Measurements from ENCODE around the gene LIMCH1. TPM values are rescaled to one million over a fixed set of nuclear protein-coding genes. Genes with fewer than 3 reads are reported as not detected.

Gene LIMCH1
- total RNA-seq, 8 experiments from 2014 or later, result 42.1 to 385 (median 64.6) TPM

DNA sequence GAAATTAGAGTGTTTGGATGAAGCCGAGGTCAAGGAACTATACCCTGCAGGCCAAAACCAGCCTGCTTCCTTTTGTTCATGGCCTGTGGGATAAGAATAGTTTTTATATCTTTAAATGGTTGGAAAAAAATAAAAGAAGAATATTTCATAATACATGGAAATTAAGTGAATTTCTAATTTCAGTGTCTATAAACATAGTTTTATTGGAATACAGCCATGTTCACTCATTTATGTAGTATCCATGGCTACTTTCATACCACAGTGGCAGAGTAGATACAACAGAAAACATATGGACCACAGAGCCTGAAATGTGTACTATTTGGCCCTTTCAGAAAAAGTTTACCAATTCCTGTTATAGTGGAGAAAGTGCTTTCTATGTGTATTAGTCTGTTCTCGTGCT, 13.6 kb downstream of the LIMCH1 start:
- Histone ChIP-seq H3K4me3 (no peak overlapping the region), H3K27ac (no peak overlapping the region), H3K4me1 (replicated peaks in 1 of 2) (peaks cover 2 to 6% of the 10 kb centered on the region in 2 donors)
- peak in 1 of 8 experiments; percentile 38 for ATAC-seq (replicated peaks in 6 of 8)
- in situ Hi-C loops (cut with MboI; ENCODE audit: low pct_unique_long_range_greater_than_20kb in 2 of 9, low sequenced_read_pairs in 9 of 9, unreplicated experiment in 9 of 9), result no loop called here
- 0 to 100% (median 94%) methylated on average over 1 to 2 of the region's 2 CpGs for WGBS, 10 experiments

GRCh38 chr4:41554905-41555304, 16.9 kb downstream of the LIMCH1 start:
- H3K4me3 ChIP-seq, result no peak overlapping the region
- peaks cover 2 to 6% of the 10 kb centered on the region in 2 donors for H3K4me1 ChIP-seq (replicated peaks in 1 of 2)
- 40 to 100% (median 81%) methylated on average over 1 to 4 of the region's 4 CpGs; no CpG with 5 or more reads in 2 of the 10 experiments for WGBS, 10 experiments
- in situ Hi-C loops (cut with MboI; ENCODE audit: low pct_unique_long_range_greater_than_20kb in 2 of 9, low sequenced_read_pairs in 9 of 9, unreplicated experiment in 9 of 9), result no loop called here
- H3K27ac ChIP-seq, result no peak overlapping the region
- ATAC-seq (replicated peaks in 6 of 8), result peak in 1 of 8 experiments; percentile 57

- no peak overlapping the region for H3K27ac ChIP-seq
- H3K4me1 ChIP-seq (replicated peaks in 1 of 2), result peaks cover 8 to 18% of the 10 kb centered on the region in 2 donors
- WGBS, 10 experiments, result 67 to 100% (median 75%) methylated on average over 1 of the region's 1 CpG; no CpG with 5 or more reads in 5 of the 10 experiments
- ATAC-seq (replicated peaks in 6 of 8), result no peak
- H3K4me3 ChIP-seq, result no peak overlapping the region
- in situ Hi-C loops (cut with MboI; ENCODE audit: low pct_unique_long_range_greater_than_20kb in 2 of 9, low sequenced_read_pairs in 9 of 9, unreplicated experiment in 9 of 9), result no loop called here
Observed at GRCh38 chr4:41556526-41556925, 18.6 kb downstream of the LIMCH1 start.

DNA sequence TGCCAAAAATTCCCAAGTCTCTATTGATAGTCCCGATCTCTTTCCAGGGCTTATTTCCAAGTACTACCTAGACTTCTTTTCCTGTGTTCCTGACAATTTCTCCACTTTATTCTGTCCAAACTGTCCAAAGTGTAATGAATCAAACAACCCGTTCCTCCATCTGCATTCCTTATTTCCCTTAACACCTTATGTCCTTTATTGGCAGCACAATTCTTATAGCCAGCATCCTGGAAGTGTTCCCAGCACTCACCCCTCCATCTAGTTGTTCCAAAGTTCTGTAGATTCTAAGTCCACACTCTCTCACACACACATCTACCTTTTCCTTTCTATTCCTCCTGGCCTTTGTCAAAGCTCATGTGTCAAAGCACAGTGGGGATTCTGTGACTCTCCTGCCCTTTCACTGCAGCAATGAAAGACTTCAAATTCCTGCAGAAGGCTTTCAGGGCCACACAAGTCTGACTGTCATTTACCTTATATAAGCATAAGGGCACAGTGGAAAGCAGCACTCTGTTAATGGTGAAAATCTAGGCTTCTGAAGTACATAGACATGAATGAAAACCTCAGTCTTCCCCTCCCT, 22.1 kb downstream of the LIMCH1 start:
- no peak overlapping the region for H3K4me3 ChIP-seq
- 17 to 100% (median 82%) methylated on average over 1 to 2 of the region's 2 CpGs; no CpG with 5 or more reads in 1 of the 10 experiments for WGBS, 10 experiments
- in situ Hi-C loops (cut with MboI; ENCODE audit: low pct_unique_long_range_greater_than_20kb in 2 of 9, low sequenced_read_pairs in 9 of 9, unreplicated experiment in 9 of 9), result no loop called here
- peaks cover 18% of the 10 kb centered on the region in 2 donors for H3K4me1 ChIP-seq (replicated peaks in 1 of 2)
- no peak for ATAC-seq (replicated peaks in 6 of 8)
- no peak overlapping the region for H3K27ac ChIP-seq

DNA sequence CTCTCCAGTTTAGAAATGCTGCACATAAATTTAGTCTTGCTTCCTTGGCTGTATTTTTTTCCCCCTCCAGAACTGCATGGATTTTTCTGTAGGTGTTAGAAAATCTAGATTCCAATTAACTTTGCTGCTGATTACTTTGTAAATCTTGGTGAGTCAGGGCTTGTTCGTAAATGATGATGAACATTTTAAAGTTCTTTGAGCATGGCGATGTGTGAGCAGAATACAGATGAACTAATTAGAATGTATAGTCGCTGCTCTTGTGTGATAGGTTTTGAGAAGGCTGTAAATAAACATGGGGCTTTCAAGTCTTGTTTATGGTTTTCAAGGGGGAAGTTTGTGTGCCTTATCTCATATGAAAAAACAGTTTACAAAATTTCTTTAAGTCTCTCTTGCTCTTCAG, 23.3 kb downstream of the LIMCH1 start:
- H3K27ac ChIP-seq, result peak overlapping the region in 1 of 2 donors; percentile 30
- H3K4me1 ChIP-seq (replicated peaks in 1 of 2), result peaks cover 18% of the 10 kb centered on the region in 2 donors
- WGBS, 10 experiments, result 40 to 90% (median 76%) methylated on average over 2 to 3 of the region's 3 CpGs; no CpG with 5 or more reads in 1 of the 10 experiments
- H3K4me3 ChIP-seq, result no peak overlapping the region
- peak in 4 of 8 experiments; percentile 48 to 79 (median 69) for ATAC-seq (replicated peaks in 6 of 8)
- in situ Hi-C loops (cut with MboI; ENCODE audit: low pct_unique_long_range_greater_than_20kb in 2 of 9, low sequenced_read_pairs in 9 of 9, unreplicated experiment in 9 of 9), result no loop called here

DNA sequence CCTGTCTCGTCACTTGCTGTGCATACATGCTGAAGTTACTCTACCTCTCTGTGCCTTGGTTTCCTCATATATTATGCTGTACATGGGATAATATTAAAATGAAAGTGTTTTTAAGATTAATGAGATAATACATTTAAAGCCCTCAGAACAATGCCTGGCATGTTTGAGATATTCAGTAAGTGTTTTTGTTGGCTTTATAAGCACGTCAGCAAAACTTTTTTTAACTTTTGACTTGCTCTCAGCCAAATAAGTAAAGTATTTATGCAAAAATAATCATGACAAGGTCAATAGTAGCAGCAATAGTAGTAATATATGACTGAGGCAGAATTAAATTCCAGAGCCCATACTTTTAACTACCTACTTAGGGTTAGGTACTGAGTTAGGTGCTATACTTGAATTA, 29.2 kb downstream of the LIMCH1 start:
- H3K27ac ChIP-seq, result no peak overlapping the region
- no peak for ATAC-seq (replicated peaks in 6 of 8)
- no peak overlapping the region for H3K4me3 ChIP-seq
- in situ Hi-C loops (cut with MboI; ENCODE audit: low pct_unique_long_range_greater_than_20kb in 2 of 9, low sequenced_read_pairs in 9 of 9, unreplicated experiment in 9 of 9), result no loop called here
- WGBS, 10 experiments, result 33 to 100% (median 100%) methylated on average over 1 to 2 of the region's 2 CpGs; no CpG with 5 or more reads in 1 of the 10 experiments
- peaks cover 20 to 29% of the 10 kb centered on the region in 2 donors for H3K4me1 ChIP-seq (replicated peaks in 1 of 2)

- Histone ChIP-seq H3K27ac (no peak overlapping the region), H3K4me1 (replicated peaks in 1 of 2) (peaks cover 25 to 39% of the 10 kb centered on the region in 2 donors), H3K4me3 (no peak overlapping the region)
- no peak for ATAC-seq (replicated peaks in 6 of 8)
- in situ Hi-C loops (cut with MboI; ENCODE audit: low pct_unique_long_range_greater_than_20kb in 2 of 9, low sequenced_read_pairs in 9 of 9, unreplicated experiment in 9 of 9), result no loop called here
- 48 to 100% (median 93%) methylated on average over 1 to 5 of the region's 5 CpGs for WGBS, 10 experiments
Observed at GRCh38 chr4:41568363-41568762, 30.4 kb downstream of the LIMCH1 start.

GRCh38 chr4:41569961-41570360, 32.0 kb downstream of the LIMCH1 start:
- peak; percentile 40 to 84 (median 81) for ATAC-seq (replicated peaks in 6 of 8)
- H3K27ac ChIP-seq, result no peak overlapping the region
- peaks cover 32 to 51% of the 10 kb centered on the region in 2 donors for H3K4me1 ChIP-seq (replicated peaks in 1 of 2)
- in situ Hi-C loops (cut with MboI; ENCODE audit: low pct_unique_long_range_greater_than_20kb in 2 of 9, low sequenced_read_pairs in 9 of 9, unreplicated experiment in 9 of 9), result no loop called here
- 0 to 83% (median 63%) methylated on average over 1 to 4 of the region's 4 CpGs for WGBS, 10 experiments
- no peak overlapping the region for H3K4me3 ChIP-seq

- 100% methylated on average over 1 of the region's 1 CpG; no CpG with 5 or more reads in 6 of the 10 experiments for WGBS, 10 experiments
- Histone ChIP-seq H3K27ac (no peak overlapping the region), H3K4me3 (no peak overlapping the region), H3K4me1 (replicated peaks in 1 of 2) (peaks cover 32 to 54% of the 10 kb centered on the region in 2 donors)
- in situ Hi-C loops (cut with MboI; ENCODE audit: low pct_unique_long_range_greater_than_20kb in 2 of 9, low sequenced_read_pairs in 9 of 9, unreplicated experiment in 9 of 9), result no loop called here
- no peak for ATAC-seq (replicated peaks in 6 of 8)
Observed at GRCh38 chr4:41571422-41571821, 33.5 kb downstream of the LIMCH1 start.

DNA sequence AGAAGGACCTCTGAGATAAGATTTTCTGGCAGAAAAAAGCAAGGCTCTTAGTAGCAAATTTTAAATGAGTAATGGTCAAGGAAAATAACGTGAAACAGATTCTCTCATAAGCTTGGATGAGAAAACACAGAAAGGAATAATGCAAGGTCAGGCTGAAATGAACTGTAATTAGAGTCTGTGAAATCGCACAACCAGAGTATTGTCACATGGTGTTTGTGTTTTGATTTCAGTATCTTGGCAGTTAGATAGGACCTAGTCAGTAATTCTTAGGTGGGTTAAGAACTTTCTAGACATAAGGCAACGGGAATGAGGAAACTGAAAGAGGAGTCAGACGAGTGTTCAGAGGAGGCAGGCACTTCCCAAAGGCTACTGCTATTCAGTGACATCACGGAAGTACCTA, 34.6 kb downstream of the LIMCH1 start:
- Histone ChIP-seq H3K4me3 (no peak overlapping the region), H3K4me1 (replicated peaks in 1 of 2) (peaks cover 32 to 54% of the 10 kb centered on the region in 2 donors), H3K27ac (no peak overlapping the region)
- ATAC-seq (replicated peaks in 6 of 8), result peak in 1 of 8 experiments; percentile 7
- in situ Hi-C loops (cut with MboI; ENCODE audit: low pct_unique_long_range_greater_than_20kb in 2 of 9, low sequenced_read_pairs in 9 of 9, unreplicated experiment in 9 of 9), result no loop called here
- 14 to 96% (median 83%) methylated on average over 1 to 5 of the region's 5 CpGs for WGBS, 10 experiments

- ATAC-seq (replicated peaks in 6 of 8), result no peak
- Histone ChIP-seq H3K4me3 (no peak overlapping the region), H3K27ac (no peak overlapping the region), H3K4me1 (replicated peaks in 1 of 2) (peaks cover 32 to 54% of the 10 kb centered on the region in 2 donors)
- WGBS, 10 experiments, result 0 to 94% (median 67%) methylated on average over 1 to 2 of the region's 2 CpGs; no CpG with 5 or more reads in 1 of the 10 experiments
- in situ Hi-C loops (cut with MboI; ENCODE audit: low pct_unique_long_range_greater_than_20kb in 2 of 9, low sequenced_read_pairs in 9 of 9, unreplicated experiment in 9 of 9), result no loop called here
Observed at GRCh38 chr4:41572956-41573355, 35.0 kb downstream of the LIMCH1 start.

DNA sequence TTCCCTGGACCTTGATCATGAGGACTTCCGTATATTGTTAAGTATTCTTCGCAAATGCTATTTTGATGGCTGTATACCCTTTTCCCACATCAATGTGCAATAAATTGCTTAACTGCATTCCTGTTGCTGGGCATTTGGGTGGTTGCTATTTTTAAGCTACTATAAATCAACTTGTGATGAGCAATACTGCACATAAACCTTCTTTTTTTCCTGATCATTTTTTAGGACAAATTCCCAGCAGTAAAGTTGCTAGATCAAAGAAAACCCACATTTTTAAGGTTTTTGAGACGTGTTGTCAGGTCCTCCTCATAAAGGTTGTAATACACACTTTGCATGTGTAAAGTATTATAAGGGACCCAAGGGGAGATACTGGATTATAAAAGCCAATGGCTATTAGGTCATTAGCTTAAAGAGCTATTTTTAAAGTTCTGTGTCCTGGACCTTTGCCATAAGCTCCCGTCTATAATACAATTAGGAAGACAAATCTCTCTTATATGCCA, 35.6 kb downstream of the LIMCH1 start:
- Histone ChIP-seq H3K27ac (no peak overlapping the region), H3K4me1 (replicated peaks in 1 of 2) (peaks cover 32 to 54% of the 10 kb centered on the region in 2 donors), H3K4me3 (no peak overlapping the region)
- in situ Hi-C loops (cut with MboI; ENCODE audit: low pct_unique_long_range_greater_than_20kb in 2 of 9, low sequenced_read_pairs in 9 of 9, unreplicated experiment in 9 of 9), result no loop called here
- peak; percentile 6 to 78 (median 69) for ATAC-seq (replicated peaks in 6 of 8)
- WGBS, 10 experiments, result 31 to 76% (median 46%) methylated on average over 1 to 4 of the region's 4 CpGs

GRCh38 chr4:41575207-41575606, 37.2 kb downstream of the LIMCH1 start:
- H3K27ac ChIP-seq, result no peak overlapping the region
- no peak overlapping the region for H3K4me3 ChIP-seq
- ATAC-seq (replicated peaks in 6 of 8), result no peak
- 60 to 100% (median 91%) methylated on average over 2 to 4 of the region's 4 CpGs for WGBS, 10 experiments
- H3K4me1 ChIP-seq (replicated peaks in 1 of 2), result peaks cover 20 to 43% of the 10 kb centered on the region in 2 donors
- in situ Hi-C loops (cut with MboI; ENCODE audit: low pct_unique_long_range_greater_than_20kb in 2 of 9, low sequenced_read_pairs in 9 of 9, unreplicated experiment in 9 of 9), result no loop called here

- in situ Hi-C loops (cut with MboI; ENCODE audit: low pct_unique_long_range_greater_than_20kb in 2 of 9, low sequenced_read_pairs in 9 of 9, unreplicated experiment in 9 of 9), result no loop called here
- Histone ChIP-seq H3K4me1 (replicated peaks in 1 of 2) (peaks cover 16 to 38% of the 10 kb centered on the region in 2 donors), H3K4me3 (no peak overlapping the region), H3K27ac (no peak overlapping the region)
- 60 to 100% (median 86%) methylated on average over 1 of the region's 1 CpG; no CpG with 5 or more reads in 3 of the 10 experiments for WGBS, 10 experiments
- no peak for ATAC-seq (replicated peaks in 6 of 8)
Observed at GRCh38 chr4:41575665-41576064, 37.7 kb downstream of the LIMCH1 start.

All from motor neuron (in vitro differentiated cells).